HG03354 (cell line): ENCODE measurements around the gene LVRN.
A peak's percentile ranks its signal among the peaks of the same experiment; 100 is the strongest.

ENCODE experiments used
- ATAC-seq: cut with Tn5 transposase; IDR thresholded peaks from one replicate; pipeline ENCODE4 v1.9.1; 2021; ENCODE audit warnings: mild to moderate bottlenecking; ENCODE audit not compliant: unreplicated experiment, poor library complexity, severe bottlenecking

Gene LVRN

GRCh38 chr5:115952588-115952987, 9.7 kb upstream of the LVRN start:
- ATAC-seq: no peak

- no peak for ATAC-seq
Measured at GRCh38 chr5:115954144-115954543, 8.1 kb upstream of the LVRN start.

GRCh38 chr5:115956957-115957356, 5.3 kb upstream of the LVRN start:
- ATAC-seq: no peak

DNA sequence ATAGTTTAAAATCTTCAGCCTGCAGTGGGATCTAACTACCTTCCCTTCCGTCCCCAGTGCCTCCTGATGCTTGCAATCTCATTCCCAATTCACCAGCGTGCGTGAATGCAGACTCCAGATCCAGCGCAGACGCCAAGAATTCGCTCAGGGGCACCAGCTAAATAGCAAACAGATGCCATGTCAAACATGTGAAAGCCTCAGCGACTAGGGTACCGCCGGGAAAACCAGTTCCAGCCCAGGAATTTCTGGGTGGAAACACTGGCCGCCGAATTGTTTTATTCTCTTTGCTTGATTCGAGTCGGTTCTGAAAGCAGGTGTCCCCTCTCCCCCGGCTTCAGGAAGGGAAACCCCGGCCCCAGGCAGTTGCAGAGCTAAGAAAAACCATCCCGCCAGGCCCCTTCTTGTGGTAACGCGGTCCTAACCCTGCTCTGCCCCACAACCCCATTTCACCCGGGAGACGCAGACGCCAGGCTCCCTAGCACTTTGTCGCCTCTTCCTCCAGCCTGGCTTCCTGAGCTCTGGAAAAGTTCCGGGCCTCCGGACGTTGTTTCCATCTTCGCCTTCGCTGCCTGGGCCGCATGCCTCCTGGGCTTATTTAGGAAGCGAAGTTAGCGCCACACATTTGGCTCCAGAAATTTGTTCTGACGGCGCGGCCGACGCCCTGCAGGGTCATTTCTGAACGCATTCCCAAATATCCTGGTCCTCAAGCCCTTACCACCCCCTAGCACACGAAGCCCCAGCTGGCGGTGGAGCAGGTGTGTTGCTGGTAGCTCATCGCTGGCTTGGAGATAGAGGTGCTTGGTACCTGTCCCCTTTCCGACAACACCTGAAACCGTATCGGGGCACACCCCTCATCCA, 665 bp upstream of the LVRN start:
- ATAC-seq: no peak

GRCh38 chr5:115962565-115963402, 509 bp downstream of the LVRN start:
- peak; percentile 57 for ATAC-seq

- no peak for ATAC-seq
Measured at GRCh38 chr5:115963566-115963965, 1.3 kb downstream of the LVRN start.

- ATAC-seq: no peak
Measured at GRCh38 chr5:115968770-115969169, 6.5 kb downstream of the LVRN start.

- ATAC-seq: peak; percentile 92
Measured at GRCh38 chr5:115977096-115977495, 14.8 kb downstream of the LVRN start.

- no peak for ATAC-seq
Measured at GRCh38 chr5:115977988-115978387, 15.7 kb downstream of the LVRN start.

DNA sequence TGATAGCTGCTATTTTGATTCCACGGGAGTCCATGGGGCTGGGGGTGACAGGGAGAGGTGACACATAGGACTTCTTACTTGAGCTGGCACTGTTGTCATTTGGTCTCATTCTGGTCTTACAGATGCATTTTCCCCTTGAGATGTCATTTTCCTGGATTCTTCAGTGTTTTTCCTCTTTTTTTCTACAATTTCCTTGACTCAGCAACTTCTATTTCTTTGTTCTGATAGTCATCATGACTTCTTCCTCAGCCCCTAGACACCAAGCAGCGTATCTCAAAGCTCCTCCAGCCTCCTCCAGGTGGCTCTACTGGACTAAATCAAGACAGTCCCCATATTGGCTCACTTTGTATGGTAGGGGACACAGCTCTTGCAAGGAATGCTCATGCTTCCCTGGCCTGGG, 16.5 kb downstream of the LVRN start:
- no peak for ATAC-seq

GRCh38 chr5:115979201-115980041, 17.1 kb downstream of the LVRN start:
- ATAC-seq: no peak

DNA sequence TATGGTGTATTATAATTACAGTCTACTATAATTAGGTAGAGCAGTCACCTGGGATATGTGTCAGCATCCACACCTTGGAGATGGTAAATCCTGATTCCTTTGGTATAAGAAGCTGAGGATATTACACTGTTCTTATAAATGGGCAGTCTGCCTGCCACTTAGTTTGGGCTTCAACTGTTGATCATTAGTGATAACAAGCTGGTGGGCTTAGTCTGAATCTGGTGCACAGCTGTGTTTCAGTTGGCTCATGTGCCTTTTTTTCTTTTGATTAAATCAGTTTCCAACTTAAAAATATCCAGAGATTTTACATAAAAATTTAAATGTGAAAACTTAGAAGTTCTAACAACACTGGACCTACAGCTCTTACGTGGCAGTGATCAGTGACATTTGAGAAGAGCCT, 21.2 kb downstream of the LVRN start:
- no peak for ATAC-seq

DNA sequence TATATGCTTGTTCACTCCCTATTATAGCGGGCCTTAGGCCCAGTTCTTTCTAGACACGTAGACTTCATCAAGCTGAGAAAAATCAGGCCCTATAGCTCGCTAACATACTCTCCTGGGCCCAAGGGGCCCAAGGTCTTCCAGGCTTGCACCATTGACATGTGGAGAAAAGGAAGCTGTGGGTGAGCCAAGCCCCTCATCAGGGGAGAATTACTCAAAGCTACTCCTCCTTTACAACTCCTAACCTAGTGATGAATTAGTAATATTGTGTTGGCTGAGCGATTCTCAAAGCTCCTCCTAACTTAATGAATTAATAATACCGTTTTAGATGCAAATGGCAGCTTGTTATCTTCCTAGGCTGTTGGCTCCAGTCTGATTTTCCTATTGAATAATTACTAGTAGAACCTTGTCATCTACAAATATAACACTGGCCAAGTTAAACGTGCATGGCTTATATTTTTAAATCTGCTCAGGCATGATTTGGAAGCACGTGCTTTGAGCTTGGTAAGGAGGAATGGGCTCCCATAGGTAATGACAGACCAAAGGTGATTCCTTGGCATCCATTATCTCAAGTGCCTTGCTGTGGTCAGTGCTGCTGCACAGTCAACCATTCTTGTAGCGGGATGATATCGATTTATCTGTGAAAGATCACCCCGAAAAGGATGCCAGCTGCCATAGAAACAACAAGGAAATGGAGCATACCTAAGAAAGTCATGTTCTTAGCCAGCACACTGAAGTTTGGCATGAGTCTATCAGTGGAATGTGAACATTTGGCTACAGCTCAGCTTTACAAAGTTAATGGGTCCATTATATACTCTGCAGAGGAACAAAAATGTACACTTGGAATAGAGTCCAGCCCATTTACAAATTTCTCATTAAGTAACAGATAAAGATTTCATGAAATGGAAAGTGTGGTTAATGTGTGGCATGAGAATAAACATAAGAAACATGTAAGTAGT, 23.8 kb downstream of the LVRN start:
- ATAC-seq: no peak

- ATAC-seq: no peak
Measured at GRCh38 chr5:115988002-115988401, 25.7 kb downstream of the LVRN start.

GRCh38 chr5:115992848-115993350, 30.6 kb downstream of the LVRN start:
- ATAC-seq: no peak

- no peak for ATAC-seq
Measured at GRCh38 chr5:115995351-115995750, 33.1 kb downstream of the LVRN start.

DNA sequence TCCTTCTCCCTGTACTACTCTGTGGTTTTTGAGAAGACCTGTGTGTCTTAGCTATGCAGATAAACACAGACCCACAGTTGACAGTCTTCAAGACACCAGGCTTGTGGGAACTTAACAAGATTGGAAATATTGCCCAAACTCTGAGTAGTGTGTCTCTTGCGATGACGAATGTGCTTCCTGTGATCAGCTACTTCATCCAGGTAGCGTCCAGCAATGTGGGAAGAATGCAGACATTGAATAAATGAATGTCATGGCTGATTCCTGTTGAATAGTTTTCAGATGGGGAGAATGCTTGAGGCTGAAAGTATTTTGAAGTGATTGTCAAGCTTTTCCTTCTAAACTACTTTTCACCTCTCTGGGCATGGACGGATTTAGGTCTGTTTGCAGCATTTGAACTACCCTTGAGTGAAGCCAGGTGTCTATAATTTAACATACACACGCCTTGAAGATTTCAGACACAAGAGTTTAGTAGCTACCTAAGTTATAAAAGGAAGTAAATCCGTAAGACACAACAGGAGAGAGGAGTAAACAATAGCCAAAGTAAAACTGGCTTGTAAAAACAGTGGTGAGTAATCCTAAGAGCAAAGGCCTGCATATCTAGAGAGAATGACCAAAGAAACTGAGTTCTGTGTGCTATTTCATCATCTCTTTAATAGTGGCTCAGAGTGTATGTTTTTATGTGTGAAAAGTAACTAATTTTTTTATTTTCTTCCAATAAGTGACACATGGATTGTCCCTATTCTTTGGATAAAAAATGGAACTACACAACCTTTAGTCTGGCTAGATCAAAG, 40.0 kb downstream of the LVRN start:
- ATAC-seq: no peak

DNA sequence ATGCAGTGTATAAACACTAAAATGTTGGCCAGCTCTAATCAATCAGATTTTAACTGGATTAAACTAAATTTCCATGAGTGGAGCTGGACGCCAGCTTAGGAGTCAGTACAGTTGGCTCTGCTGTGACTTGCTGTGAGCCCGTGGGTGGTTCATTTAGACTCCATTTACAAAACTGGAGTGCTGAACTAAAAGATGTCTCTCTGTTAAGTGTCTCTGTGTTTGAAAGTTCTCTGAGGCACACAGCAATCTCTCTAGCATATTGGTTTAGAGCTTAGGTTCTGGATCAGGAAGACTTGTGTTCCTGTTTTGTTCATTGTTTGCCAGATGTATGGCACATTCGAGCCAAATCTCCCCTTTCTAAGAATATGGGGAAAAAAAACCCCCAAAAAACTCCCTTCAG, 42.0 kb downstream of the LVRN start:
- no peak for ATAC-seq
